Measurements from ENCODE around the gene FARP1.

DNA sequence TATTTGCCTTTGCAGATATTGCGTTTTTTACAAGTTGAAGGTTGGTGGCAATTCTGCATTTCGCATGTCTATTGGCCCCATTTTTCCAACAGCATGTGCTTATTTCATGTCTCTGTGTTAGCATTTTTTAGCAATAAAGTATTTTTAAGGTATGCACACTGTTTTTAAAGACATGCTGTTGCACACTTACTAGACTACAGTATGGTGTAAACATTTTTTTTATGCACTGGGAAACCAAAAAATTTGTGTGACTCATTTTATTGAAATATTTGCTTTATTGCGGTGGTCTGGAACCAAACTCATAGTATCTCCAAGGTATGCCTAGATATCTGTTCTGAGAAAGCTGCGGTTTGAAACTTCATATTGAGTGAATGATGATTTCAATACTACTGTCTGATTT lies 89.6 kb downstream of the FARP1 start:
- TF ChIP-seq, protein P1, sequence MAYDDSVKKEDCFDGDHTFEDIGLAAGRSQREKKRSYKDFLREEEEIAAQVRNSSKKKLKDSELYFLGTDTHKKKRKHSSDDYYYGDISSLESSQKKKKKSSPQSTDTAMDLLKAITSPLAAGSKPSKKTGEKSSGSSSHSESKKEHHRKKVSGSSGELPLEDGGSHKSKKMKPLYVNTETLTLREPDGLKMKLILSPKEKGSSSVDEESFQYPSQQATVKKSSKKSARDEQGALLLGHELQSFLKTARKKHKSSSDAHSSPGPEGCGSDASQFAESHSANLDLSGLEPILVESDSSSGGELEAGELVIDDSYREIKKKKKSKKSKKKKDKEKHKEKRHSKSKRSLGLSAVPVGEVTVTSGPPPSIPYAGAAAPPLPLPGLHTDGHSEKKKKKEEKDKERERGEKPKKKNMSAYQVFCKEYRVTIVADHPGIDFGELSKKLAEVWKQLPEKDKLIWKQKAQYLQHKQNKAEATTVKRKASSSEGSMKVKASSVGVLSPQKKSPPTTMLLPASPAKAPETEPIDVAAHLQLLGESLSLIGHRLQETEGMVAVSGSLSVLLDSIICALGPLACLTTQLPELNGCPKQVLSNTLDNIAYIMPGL (CRISPR knock-in tag; IDR thresholded peaks at IDR 0.05), result no peak
- TF ChIP-seq SP1 (CRISPR knock-in tag; conservative IDR thresholded peaks at IDR 0.05) (no peak), ATF2 (CRISPR knock-in tag; IDR thresholded peaks at IDR 0.05; ENCODE audit: borderline replicate concordance, low read depth) (no peak), NFYB (CRISPR knock-in tag; conservative IDR thresholded peaks at IDR 0.05; ENCODE audit: low read depth) (no peak)
- TF ChIP-seq, protein P2, sequence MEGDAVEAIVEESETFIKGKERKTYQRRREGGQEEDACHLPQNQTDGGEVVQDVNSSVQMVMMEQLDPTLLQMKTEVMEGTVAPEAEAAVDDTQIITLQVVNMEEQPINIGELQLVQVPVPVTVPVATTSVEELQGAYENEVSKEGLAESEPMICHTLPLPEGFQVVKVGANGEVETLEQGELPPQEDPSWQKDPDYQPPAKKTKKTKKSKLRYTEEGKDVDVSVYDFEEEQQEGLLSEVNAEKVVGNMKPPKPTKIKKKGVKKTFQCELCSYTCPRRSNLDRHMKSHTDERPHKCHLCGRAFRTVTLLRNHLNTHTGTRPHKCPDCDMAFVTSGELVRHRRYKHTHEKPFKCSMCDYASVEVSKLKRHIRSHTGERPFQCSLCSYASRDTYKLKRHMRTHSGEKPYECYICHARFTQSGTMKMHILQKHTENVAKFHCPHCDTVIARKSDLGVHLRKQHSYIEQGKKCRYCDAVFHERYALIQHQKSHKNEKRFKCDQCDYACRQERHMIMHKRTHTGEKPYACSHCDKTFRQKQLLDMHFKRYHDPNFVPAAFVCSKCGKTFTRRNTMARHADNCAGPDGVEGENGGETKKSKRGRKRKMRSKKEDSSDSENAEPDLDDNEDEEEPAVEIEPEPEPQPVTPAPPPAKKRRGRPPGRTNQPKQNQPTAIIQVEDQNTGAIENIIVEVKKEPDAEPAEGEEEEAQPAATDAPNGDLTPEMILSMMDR (IDR thresholded peaks at IDR 0.05), result no peak
- TF ChIP-seq, protein P3, sequence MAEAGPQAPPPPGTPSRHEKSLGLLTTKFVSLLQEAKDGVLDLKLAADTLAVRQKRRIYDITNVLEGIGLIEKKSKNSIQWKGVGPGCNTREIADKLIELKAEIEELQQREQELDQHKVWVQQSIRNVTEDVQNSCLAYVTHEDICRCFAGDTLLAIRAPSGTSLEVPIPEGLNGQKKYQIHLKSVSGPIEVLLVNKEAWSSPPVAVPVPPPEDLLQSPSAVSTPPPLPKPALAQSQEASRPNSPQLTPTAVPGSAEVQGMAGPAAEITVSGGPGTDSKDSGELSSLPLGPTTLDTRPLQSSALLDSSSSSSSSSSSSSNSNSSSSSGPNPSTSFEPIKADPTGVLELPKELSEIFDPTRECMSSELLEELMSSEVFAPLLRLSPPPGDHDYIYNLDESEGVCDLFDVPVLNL (CRISPR knock-in tag; IDR thresholded peaks at IDR 0.05; ENCODE audit: borderline replicate concordance, low read depth), result no peak
- TF ChIP-seq, protein P4, sequence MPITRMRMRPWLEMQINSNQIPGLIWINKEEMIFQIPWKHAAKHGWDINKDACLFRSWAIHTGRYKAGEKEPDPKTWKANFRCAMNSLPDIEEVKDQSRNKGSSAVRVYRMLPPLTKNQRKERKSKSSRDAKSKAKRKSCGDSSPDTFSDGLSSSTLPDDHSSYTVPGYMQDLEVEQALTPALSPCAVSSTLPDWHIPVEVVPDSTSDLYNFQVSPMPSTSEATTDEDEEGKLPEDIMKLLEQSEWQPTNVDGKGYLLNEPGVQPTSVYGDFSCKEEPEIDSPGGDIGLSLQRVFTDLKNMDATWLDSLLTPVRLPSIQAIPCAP (CRISPR knock-in tag; IDR thresholded peaks at IDR 0.05), result no peak

Measured in WTC11 (cell line).